ENCODE results near the gene YIPF5. TPM values are rescaled to one million over a fixed set of nuclear protein-coding genes. Genes with fewer than 3 reads are reported as not detected.

YIPF5 gene
- total RNA-seq, 4 donors from 2014 or later: 28.1 to 50.5 (median 45.0) TPM

- peaks cover 6% of the 10 kb centered on the region for H3K4me1 ChIP-seq
- no peak overlapping the region for H3K4me3 ChIP-seq
- WGBS: 15% methylated on average over 3 of the region's 3 CpGs
- H3K27ac ChIP-seq: no peak overlapping the region
- no peaks in the 10 kb centered on the region for H3K36me3 ChIP-seq
- peaks cover 20% of the 10 kb centered on the region for H3K27me3 ChIP-seq
- no peaks in the 10 kb centered on the region for H3K9me3 ChIP-seq
- no peak for DNase-seq (ENCODE audit: low spot score in 2 of 2)
- TF ChIP-seq POLR2A (IDR thresholded peaks at IDR 0.05) (no peak), EP300 (IDR thresholded peaks at IDR 0.05) (no peak), POLR2AphosphoS5 (IDR thresholded peaks at IDR 0.05) (no peak), CTCF (IDR thresholded peaks at IDR 0.05) (no peak)
Measured at GRCh38 chr5:144191998-144192397, 21.5 kb upstream of the YIPF5 start.

- no peaks in the 10 kb centered on the region for H3K9me3 ChIP-seq
- H3K27me3 ChIP-seq: peaks cover 20% of the 10 kb centered on the region
- H3K4me1 ChIP-seq: peaks cover 6% of the 10 kb centered on the region
- H3K36me3 ChIP-seq: no peaks in the 10 kb centered on the region
- no peak for DNase-seq (ENCODE audit: low spot score in 2 of 2)
- H3K27ac ChIP-seq: no peak overlapping the region
- no peak for TF ChIP-seq POLR2AphosphoS5 (IDR thresholded peaks at IDR 0.05)
- TF ChIP-seq CTCF (IDR thresholded peaks at IDR 0.05): no peak
- no peak for TF ChIP-seq POLR2A (IDR thresholded peaks at IDR 0.05)
- TF ChIP-seq EP300 (IDR thresholded peaks at IDR 0.05): no peak
- WGBS: 89% methylated on average over 3 of the region's 3 CpGs
- H3K4me3 ChIP-seq: no peak overlapping the region
Measured at GRCh38 chr5:144191531-144191930, 21.1 kb upstream of the YIPF5 start.

DNA sequence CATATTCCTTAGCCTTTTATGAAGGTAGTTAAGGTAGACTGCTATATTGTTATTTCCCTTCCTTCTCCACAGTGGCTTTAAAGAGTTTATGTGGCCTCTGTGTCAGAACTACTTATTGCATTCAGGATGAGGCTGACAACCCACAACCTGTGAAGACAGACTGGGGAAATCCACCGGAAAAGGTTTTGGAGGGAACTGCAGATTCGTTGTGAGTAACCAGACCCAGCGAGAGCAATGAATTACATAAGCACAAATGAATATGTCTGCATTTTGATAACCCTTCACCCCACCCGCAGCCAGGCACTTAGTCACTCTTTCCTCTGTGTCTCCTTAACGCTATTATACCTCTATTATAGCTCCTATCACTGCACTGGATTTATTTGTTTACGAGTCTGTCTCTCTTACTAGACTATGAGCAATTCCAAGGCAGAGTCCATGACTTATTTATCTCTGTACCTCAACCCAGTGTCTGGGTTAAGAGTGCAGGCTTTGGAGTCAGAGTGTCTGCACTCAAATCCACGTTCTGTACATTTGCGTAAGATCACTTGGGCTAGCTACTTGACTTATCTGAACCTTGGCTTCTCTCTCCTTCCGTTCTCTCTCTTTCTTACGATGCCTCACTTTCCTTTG, 19.5 kb upstream of the YIPF5 start:
- Histone ChIP-seq H3K27ac (no peak overlapping the region), H3K9me3 (no peaks in the 10 kb centered on the region), H3K27me3 (peaks cover 13% of the 10 kb centered on the region), H3K36me3 (no peaks in the 10 kb centered on the region), H3K4me3 (no peak overlapping the region), H3K4me1 (peaks cover 6% of the 10 kb centered on the region)
- DNase-seq (ENCODE audit: low spot score in 2 of 2): no peak
- 64% methylated on average over 10 of the region's 10 CpGs for WGBS
- no peak for TF ChIP-seq POLR2A (IDR thresholded peaks at IDR 0.05)
- TF ChIP-seq POLR2AphosphoS5 (IDR thresholded peaks at IDR 0.05): no peak
- TF ChIP-seq CTCF (IDR thresholded peaks at IDR 0.05): no peak

- 17% methylated on average over 2 of the region's 2 CpGs for WGBS
- H3K4me3 ChIP-seq: no peak overlapping the region
- peaks cover 2% of the 10 kb centered on the region for H3K27me3 ChIP-seq
- DNase-seq (ENCODE audit: low spot score in 2 of 2): no peak
- no peaks in the 10 kb centered on the region for H3K9me3 ChIP-seq
- H3K4me1 ChIP-seq: peaks cover 6% of the 10 kb centered on the region
- H3K27ac ChIP-seq: no peak overlapping the region
- no peaks in the 10 kb centered on the region for H3K36me3 ChIP-seq
- TF ChIP-seq CTCF (IDR thresholded peaks at IDR 0.05) (no peak), POLR2A (IDR thresholded peaks at IDR 0.05) (no peak), EP300 (IDR thresholded peaks at IDR 0.05) (no peak), POLR2AphosphoS5 (IDR thresholded peaks at IDR 0.05) (no peak)
Measured at GRCh38 chr5:144187699-144188294, 17.3 kb upstream of the YIPF5 start.

DNA sequence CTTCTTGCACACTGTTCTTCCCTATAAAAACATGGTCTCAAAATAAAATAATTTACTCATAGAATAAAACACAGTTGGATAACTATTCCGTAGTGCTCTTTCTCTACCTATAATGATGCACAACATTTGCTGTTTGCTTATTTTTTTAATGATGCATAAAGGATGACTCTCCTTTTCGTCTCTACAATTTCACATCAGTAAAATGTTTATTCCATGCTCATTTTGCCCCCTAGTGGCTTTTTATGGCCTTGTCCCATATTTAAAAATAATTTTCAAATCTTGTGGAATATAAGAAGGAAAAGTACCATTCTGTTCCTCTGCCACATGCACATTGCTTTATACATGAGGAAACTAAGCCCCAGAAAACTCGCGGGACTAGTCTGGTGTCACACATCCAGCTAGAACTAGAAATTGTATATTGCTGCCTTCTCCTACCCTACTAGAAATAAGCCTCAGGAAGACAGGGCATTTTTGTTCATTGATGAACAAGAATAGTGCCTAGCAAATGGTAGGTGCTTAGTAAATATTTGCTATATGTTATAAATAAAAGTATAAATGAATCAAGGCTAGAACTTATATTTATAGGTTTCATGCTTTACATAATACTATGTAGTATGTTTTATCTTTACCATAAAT, 12.9 kb upstream of the YIPF5 start:
- TF ChIP-seq CTCF (IDR thresholded peaks at IDR 0.05) (peak in 1 of 2 donors; percentile 64), POLR2A (IDR thresholded peaks at IDR 0.05) (no peak)
- Histone ChIP-seq H3K27ac (no peak overlapping the region), H3K4me3 (no peak overlapping the region), H3K4me1 (peaks cover 6% of the 10 kb centered on the region), H3K9me3 (no peaks in the 10 kb centered on the region), H3K27me3 (no peaks in the 10 kb centered on the region), H3K36me3 (no peaks in the 10 kb centered on the region)
- 12% methylated on average over 4 of the region's 4 CpGs for WGBS
- DNase-seq (ENCODE audit: low spot score in 2 of 2): no peak

All from suprapubic skin (tissue), 4 donors.